ENCODE data around the gene CDKL1. TPM values are rescaled to one million over a fixed set of nuclear protein-coding genes. Genes with fewer than 3 reads are reported as not detected.

The CDKL1 gene
- total and polyA plus RNA-seq, 2 donors (not counting 1 experiment from before 2014, with no cell fraction given): 18.5 to 22.8 TPM

DNA sequence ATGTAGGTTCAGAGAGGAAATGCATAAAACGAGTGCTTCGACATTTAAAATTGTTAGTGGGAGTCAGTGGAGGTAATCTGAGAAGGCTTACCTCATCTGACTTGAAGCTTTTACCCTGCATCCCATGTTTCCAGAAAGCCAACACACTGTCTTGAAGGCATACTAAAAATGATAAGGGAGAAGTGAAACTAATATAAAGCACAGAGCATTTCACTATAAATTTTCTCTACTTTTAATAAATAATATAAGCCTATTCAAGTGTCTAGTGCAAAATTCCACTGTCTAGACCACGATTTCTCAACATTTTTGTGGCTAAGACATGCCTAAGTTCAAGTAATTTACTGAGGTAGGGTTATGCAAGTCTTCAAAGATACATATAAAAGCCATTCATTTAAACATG is 29.1 kb upstream of the CDKL1 start:
- Histone ChIP-seq H3K4me1 (ENCODE audit: control insufficient read depth, extremely low read depth, insufficient read depth, low read length) (no peaks in the 10 kb centered on the region), H3K79me2 (ENCODE audit: control insufficient read depth, insufficient read depth, low read length) (no peaks in the 10 kb centered on the region), H3K4me2 (ENCODE audit: extremely low read depth, insufficient read depth, low read length) (no peak overlapping the region), H4K20me1 (ENCODE audit: control insufficient read depth, extremely low read depth, insufficient read depth, low read length) (no peaks in the 10 kb centered on the region), H3K4me3 (replicated peaks in 1 of 4; ENCODE audit: control extremely low read depth in 1 of 4, insufficient read depth in 1 of 4, low read depth in 3 of 4, low read length in 4 of 4) (no peak overlapping the region), H3K27me3 (ENCODE audit: control insufficient read depth, insufficient read depth, low read length) (no peaks in the 10 kb centered on the region), H3K36me3 (ENCODE audit: control insufficient read depth, insufficient read depth, low read length) (peaks cover 6% of the 10 kb centered on the region), H2AFZ (ENCODE audit: low read length) (no peak overlapping the region), H3K27ac (ENCODE audit: insufficient read depth, low read length) (no peak overlapping the region), H3K9me3 (ENCODE audit: control insufficient read depth, insufficient read depth, low read depth, low read length) (no peaks in the 10 kb centered on the region), H3K9ac (ENCODE audit: insufficient read depth, low read length) (no peak overlapping the region)
- TF ChIP-seq EZH2 (IDR thresholded peaks at IDR 0.05; ENCODE audit: low read length, missing control alignments): no peak
- TF ChIP-seq, protein P1, sequence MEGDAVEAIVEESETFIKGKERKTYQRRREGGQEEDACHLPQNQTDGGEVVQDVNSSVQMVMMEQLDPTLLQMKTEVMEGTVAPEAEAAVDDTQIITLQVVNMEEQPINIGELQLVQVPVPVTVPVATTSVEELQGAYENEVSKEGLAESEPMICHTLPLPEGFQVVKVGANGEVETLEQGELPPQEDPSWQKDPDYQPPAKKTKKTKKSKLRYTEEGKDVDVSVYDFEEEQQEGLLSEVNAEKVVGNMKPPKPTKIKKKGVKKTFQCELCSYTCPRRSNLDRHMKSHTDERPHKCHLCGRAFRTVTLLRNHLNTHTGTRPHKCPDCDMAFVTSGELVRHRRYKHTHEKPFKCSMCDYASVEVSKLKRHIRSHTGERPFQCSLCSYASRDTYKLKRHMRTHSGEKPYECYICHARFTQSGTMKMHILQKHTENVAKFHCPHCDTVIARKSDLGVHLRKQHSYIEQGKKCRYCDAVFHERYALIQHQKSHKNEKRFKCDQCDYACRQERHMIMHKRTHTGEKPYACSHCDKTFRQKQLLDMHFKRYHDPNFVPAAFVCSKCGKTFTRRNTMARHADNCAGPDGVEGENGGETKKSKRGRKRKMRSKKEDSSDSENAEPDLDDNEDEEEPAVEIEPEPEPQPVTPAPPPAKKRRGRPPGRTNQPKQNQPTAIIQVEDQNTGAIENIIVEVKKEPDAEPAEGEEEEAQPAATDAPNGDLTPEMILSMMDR (conservative IDR thresholded peaks at IDR 0.05 in 1 of 2, IDR thresholded peaks at IDR 0.05 in 1 of 2; ENCODE audit: low read depth in 1 of 2, low read length in 2 of 2): no peak
- DNase-seq (ENCODE audit: low read depth in 2 of 2): peak; percentile 52 to 89

DNA sequence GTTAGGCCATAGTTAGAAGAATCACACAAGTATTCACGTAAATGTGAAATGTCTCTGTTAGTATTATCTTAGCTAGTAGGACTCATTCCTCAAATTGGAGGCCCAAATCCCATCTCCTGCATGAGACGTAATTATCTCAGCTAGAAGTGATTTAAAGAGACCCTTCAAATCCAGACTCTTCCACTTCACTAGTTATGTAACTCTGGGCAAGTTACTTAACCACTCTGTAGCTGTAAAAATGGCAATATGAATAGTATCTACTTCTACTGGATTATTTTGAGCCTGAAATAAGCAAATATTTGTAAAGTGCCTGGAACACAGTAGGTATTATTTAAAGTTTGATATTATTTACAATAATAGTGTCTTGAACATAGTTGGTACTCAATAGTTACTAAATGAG is 28.4 kb upstream of the CDKL1 start:
- no peaks in the 10 kb centered on the region for H3K4me1 ChIP-seq (ENCODE audit: control insufficient read depth, extremely low read depth, insufficient read depth, low read length)
- no peak overlapping the region for H2AFZ ChIP-seq (ENCODE audit: low read length)
- H3K4me2 ChIP-seq (ENCODE audit: extremely low read depth, insufficient read depth, low read length): no peak overlapping the region
- H3K9ac ChIP-seq (ENCODE audit: insufficient read depth, low read length): no peak overlapping the region
- no peaks in the 10 kb centered on the region for H3K79me2 ChIP-seq (ENCODE audit: control insufficient read depth, insufficient read depth, low read length)
- no peaks in the 10 kb centered on the region for H4K20me1 ChIP-seq (ENCODE audit: control insufficient read depth, extremely low read depth, insufficient read depth, low read length)
- no peak overlapping the region for H3K27ac ChIP-seq (ENCODE audit: insufficient read depth, low read length)
- no peaks in the 10 kb centered on the region for H3K27me3 ChIP-seq (ENCODE audit: control insufficient read depth, insufficient read depth, low read length)
- DNase-seq (ENCODE audit: low read depth in 2 of 2): no peak
- no peak for TF ChIP-seq EZH2 (IDR thresholded peaks at IDR 0.05; ENCODE audit: low read length, missing control alignments)
- TF ChIP-seq, protein P1 (conservative IDR thresholded peaks at IDR 0.05 in 1 of 2, IDR thresholded peaks at IDR 0.05 in 1 of 2; ENCODE audit: low read depth in 1 of 2, low read length in 2 of 2): no peak
- no peaks in the 10 kb centered on the region for H3K9me3 ChIP-seq (ENCODE audit: control insufficient read depth, insufficient read depth, low read depth, low read length)
- peaks cover 6% of the 10 kb centered on the region for H3K36me3 ChIP-seq (ENCODE audit: control insufficient read depth, insufficient read depth, low read length)
- H3K4me3 ChIP-seq (replicated peaks in 1 of 4; ENCODE audit: control extremely low read depth in 1 of 4, insufficient read depth in 1 of 4, low read depth in 3 of 4, low read length in 4 of 4): no peak overlapping the region

DNA sequence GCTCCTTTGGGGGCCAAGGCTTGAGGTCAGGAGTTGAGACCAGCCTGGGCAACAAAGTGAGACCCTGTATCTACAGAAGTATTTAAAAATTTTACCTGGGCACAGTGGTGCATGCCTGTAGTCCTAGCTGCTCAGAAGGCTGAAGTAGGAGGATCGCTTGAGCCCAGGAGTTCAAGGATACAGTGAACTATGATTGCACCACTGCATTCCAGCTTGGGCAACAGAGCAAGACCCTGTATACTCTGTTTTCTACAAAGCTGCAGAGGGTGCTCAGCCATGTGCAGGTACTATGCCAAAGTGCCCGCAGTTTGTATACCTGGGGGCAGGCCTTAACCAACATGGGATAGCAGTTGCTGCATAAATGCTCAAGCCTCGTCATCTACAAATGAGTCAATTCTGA is 26.8 kb upstream of the CDKL1 start:
- peaks cover 8% of the 10 kb centered on the region for H3K36me3 ChIP-seq (ENCODE audit: control insufficient read depth, insufficient read depth, low read length)
- H3K79me2 ChIP-seq (ENCODE audit: control insufficient read depth, insufficient read depth, low read length): no peaks in the 10 kb centered on the region
- no peak overlapping the region for H2AFZ ChIP-seq (ENCODE audit: low read length)
- no peak overlapping the region for H3K9ac ChIP-seq (ENCODE audit: insufficient read depth, low read length)
- H3K27ac ChIP-seq (ENCODE audit: insufficient read depth, low read length): no peak overlapping the region
- no peak overlapping the region for H3K4me3 ChIP-seq (replicated peaks in 1 of 4; ENCODE audit: control extremely low read depth in 1 of 4, insufficient read depth in 1 of 4, low read depth in 3 of 4, low read length in 4 of 4)
- no peak for DNase-seq (ENCODE audit: low read depth in 2 of 2)
- H3K4me1 ChIP-seq (ENCODE audit: control insufficient read depth, extremely low read depth, insufficient read depth, low read length): no peaks in the 10 kb centered on the region
- TF ChIP-seq, protein P1 (conservative IDR thresholded peaks at IDR 0.05 in 1 of 2, IDR thresholded peaks at IDR 0.05 in 1 of 2; ENCODE audit: low read depth in 1 of 2, low read length in 2 of 2): no peak
- no peak for TF ChIP-seq EZH2 (IDR thresholded peaks at IDR 0.05; ENCODE audit: low read length, missing control alignments)
- H3K4me2 ChIP-seq (ENCODE audit: extremely low read depth, insufficient read depth, low read length): no peak overlapping the region
- H3K27me3 ChIP-seq (ENCODE audit: control insufficient read depth, insufficient read depth, low read length): no peaks in the 10 kb centered on the region
- no peaks in the 10 kb centered on the region for H4K20me1 ChIP-seq (ENCODE audit: control insufficient read depth, extremely low read depth, insufficient read depth, low read length)
- H3K9me3 ChIP-seq (ENCODE audit: control insufficient read depth, insufficient read depth, low read depth, low read length): no peaks in the 10 kb centered on the region
